T-cell (primary cell): ENCODE results near the gene NCKAP5L. TPM values are rescaled to one million over a fixed set of nuclear protein-coding genes. Genes with fewer than 3 reads are reported as not detected.

Source experiments
- ATAC-seq, 4 experiments: fragments of 200-7000 bp in 3 of 4; fragments of 150-1000 bp in 1 of 4; cut with Tn5 transposase; replicated peaks in 1 of 4; 1 replicate in 3 of 4; 2 replicates in 1 of 4; pipeline ENCODE4 v1.10.0; 2021; ENCODE audit warnings: moderate library complexity in 3 of 4, mild to moderate bottlenecking in 2 of 4, moderate number of reproducible peaks in 1 of 4
- CTCF ChIA-PET, 2 donors: fragments of 300-600 bp; sonication (Branson Sonifier 250); formaldehyde crosslinking; loops; one replicate each; lab custom pipeline; 2022; ENCODE audit warnings: antibody characterized with exemption in 2 of 2; lab: Charles Lee
- POLR2A ChIA-PET, 2 donors: fragments of 300-600 bp; sonication (Branson Sonifier 250); formaldehyde crosslinking; loops; one replicate each; lab custom pipeline; 2022; ENCODE audit warnings: antibody characterized with exemption in 2 of 2; lab: Charles Lee
- DNase-seq, 35 experiments: peaks; one replicate each; pipeline versions ENCODE4 v3.0.0 to v3.0.0-alpha.2; 2013 to 2023
- H3K27ac ChIP-seq: one replicate; pipeline ENCODE4 v1.5.1; 2013; ENCODE audit warnings: low read length
- H3K27me3 ChIP-seq, 2 experiments: replicated peaks in 1 of 2; 1 replicate in 1 of 2; 2 replicates in 1 of 2; pipeline versions ENCODE4 v1.6.1 to v1.7.0; 2013; ENCODE audit warnings: low read length in 1 of 2, mixed read lengths in 1 of 2; ENCODE audit not compliant: control insufficient read depth in 2 of 2, insufficient read depth in 2 of 2; ENCODE audit errors: extremely low read depth in 1 of 2
- H3K36me3 ChIP-seq, 2 donors: 1 replicate in 1 of 2; 2 replicates in 1 of 2; pipeline versions ENCODE4 v1.6.1 to v1.7.0; 2013; ENCODE audit warnings: low read length in 1 of 2; ENCODE audit not compliant: control insufficient read depth in 2 of 2, insufficient read depth in 1 of 2; ENCODE audit errors: extremely low read depth in 1 of 2
- H3K4me1 ChIP-seq, 2 experiments: 1 replicate in 1 of 2; 2 replicates in 1 of 2; pipeline versions ENCODE4 v1.6.1 to v1.7.0; 2013; ENCODE audit warnings: low read length in 2 of 2, mixed read lengths in 1 of 2; ENCODE audit not compliant: insufficient read depth in 2 of 2, control insufficient read depth in 1 of 2; ENCODE audit errors: extremely low read depth in 1 of 2
- H3K4me3 ChIP-seq, 2 donors: 1 replicate in 1 of 2; 2 replicates in 1 of 2; pipeline versions ENCODE4 v1.5.1 to v1.7.0; 2013; ENCODE audit warnings: mild to moderate bottlenecking in 2 of 2, low read length in 1 of 2, moderate library complexity in 1 of 2; ENCODE audit not compliant: control insufficient read depth in 1 of 2; ENCODE audit errors: extremely low read depth in 1 of 2
- H3K9me3 ChIP-seq: 2 replicates; pipeline ENCODE4 v1.7.0; 2013
- H3K27ac Mint-ChIP-seq, 2 donors: one replicate each; pipeline ENCODE4 v1.8.0; 2020 to 2021; ENCODE audit warnings: mild to moderate bottlenecking in 2 of 2, mixed read lengths in 2 of 2
- H3K27me3 Mint-ChIP-seq, 2 donors: one replicate each; pipeline ENCODE4 v1.8.0; 2021 to 2022; ENCODE audit warnings: mixed read lengths in 2 of 2
- H3K36me3 Mint-ChIP-seq: one replicate; pipeline ENCODE4 v1.8.0; 2021; ENCODE audit warnings: mixed read lengths
- H3K4me1 Mint-ChIP-seq, 3 donors: one replicate each; pipeline ENCODE4 v1.8.0; 2020 to 2022; ENCODE audit warnings: mixed read lengths in 3 of 3, mild to moderate bottlenecking in 1 of 3
- H3K4me3 Mint-ChIP-seq, 3 donors: one replicate each; pipeline ENCODE4 v1.8.0; 2020 to 2022; ENCODE audit warnings: mild to moderate bottlenecking in 3 of 3, mixed read lengths in 3 of 3, moderate library complexity in 3 of 3
- H3K9me3 Mint-ChIP-seq, 3 donors: one replicate each; pipeline ENCODE4 v1.8.0; 2020 to 2022; ENCODE audit warnings: mixed read lengths in 3 of 3
- WGBS: methylation state at CpG from one replicate; pipeline ENCODE4 v1.1.5; 2013; ENCODE audit warnings: missing lambda C conversion rate; ENCODE audit not compliant: insufficient coverage; 5-methylcytosine and 5-hydroxymethylcytosine counted together
- total RNA-seq, 35 experiments: library from RNA in 6 of 35; stranded (reverse) in 6 of 35; fragments of 120-200 nt in 1 of 35; gene quantifications; one replicate each; pipeline versions ENCODE4 v1.2.1 to v1.2.4 and lab custom pipeline; 2013 to 2026

Gene NCKAP5L
- total RNA-seq, 5 donors from 2014 or later (not counting 1 experiment from before 2014, with no cell fraction given): 11.1 to 12.9 (median 12.6) TPM

DNA sequence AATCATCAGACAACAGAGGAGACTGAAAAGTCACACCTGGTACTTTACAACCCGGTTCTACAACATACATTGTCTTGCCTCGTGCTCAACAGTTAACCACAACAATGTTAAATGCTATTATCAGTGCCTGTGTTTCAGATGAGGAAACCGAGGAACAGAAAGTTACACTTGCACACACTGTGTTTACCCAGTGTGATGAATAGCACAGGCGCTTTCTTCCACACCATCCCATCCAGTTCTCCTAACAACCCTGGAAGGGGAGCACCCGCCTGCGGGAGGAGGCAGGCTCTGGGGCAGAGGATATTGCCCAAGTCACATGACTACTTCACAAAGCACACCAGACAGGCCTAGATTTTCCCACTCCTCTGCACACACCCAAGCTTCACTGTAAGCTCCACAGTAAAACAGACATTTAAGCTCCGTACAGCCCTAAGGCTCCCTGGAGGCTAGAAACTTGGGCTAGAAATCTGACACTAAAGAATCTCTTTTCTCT lies 21.8 kb downstream of the NCKAP5L start:
- ChIA-PET CTCF (no interaction called here), POLR2A (no interaction called here)
- no peak overlapping the region for H3K27ac ChIP-seq
- H3K27me3 Mint-ChIP-seq: no peaks in the 10 kb centered on the region
- H3K27ac Mint-ChIP-seq: no peak overlapping the region
- H3K4me1 Mint-ChIP-seq: no peaks in the 10 kb centered on the region
- 88% methylated on average over 3 of the region's 7 CpGs for WGBS
- H3K4me3 Mint-ChIP-seq: no peak overlapping the region
- ATAC-seq: no peak
- no peak overlapping the region for H3K4me3 ChIP-seq
- peaks cover 17% of the 10 kb centered on the region for H3K36me3 Mint-ChIP-seq
- peaks cover 19 to 28% of the 10 kb centered on the region in 2 donors for H3K36me3 ChIP-seq
- no peaks in the 10 kb centered on the region for H3K4me1 ChIP-seq
- no peaks in the 10 kb centered on the region for H3K9me3 ChIP-seq
- no peak for DNase-seq
- no peaks in the 10 kb centered on the region for H3K27me3 ChIP-seq
- no peaks in the 10 kb centered on the region for H3K9me3 Mint-ChIP-seq

GRCh38 chr12:49805409-49805808 lies 22.8 kb downstream of the NCKAP5L start:
- no peak for ATAC-seq
- Mint-ChIP-seq H3K4me3 (no peak overlapping the region), H3K4me1 (no peaks in the 10 kb centered on the region), H3K36me3 (peaks cover 19% of the 10 kb centered on the region), H3K9me3 (no peaks in the 10 kb centered on the region), H3K27me3 (no peaks in the 10 kb centered on the region), H3K27ac (no peak overlapping the region)
- no peaks in the 10 kb centered on the region for H3K9me3 ChIP-seq
- peaks cover 24 to 34% of the 10 kb centered on the region in 2 donors for H3K36me3 ChIP-seq
- DNase-seq: no peak
- ChIA-PET POLR2A (no interaction called here), CTCF (no interaction called here)
- no peak overlapping the region for H3K4me3 ChIP-seq
- 89% methylated on average over 3 of the region's 5 CpGs for WGBS
- no peak overlapping the region for H3K27ac ChIP-seq
- no peaks in the 10 kb centered on the region for H3K27me3 ChIP-seq
- no peaks in the 10 kb centered on the region for H3K4me1 ChIP-seq

- Mint-ChIP-seq H3K4me3 (no peak overlapping the region), H3K9me3 (no peaks in the 10 kb centered on the region), H3K36me3 (peaks cover 24% of the 10 kb centered on the region), H3K4me1 (no peaks in the 10 kb centered on the region), H3K27ac (no peak overlapping the region), H3K27me3 (no peaks in the 10 kb centered on the region)
- DNase-seq (no peak), ATAC-seq (no peak)
- Histone ChIP-seq H3K27ac (no peak overlapping the region), H3K4me3 (no peak overlapping the region), H3K36me3 (peaks cover 24 to 38% of the 10 kb centered on the region in 2 donors), H3K9me3 (no peaks in the 10 kb centered on the region), H3K4me1 (no peaks in the 10 kb centered on the region), H3K27me3 (no peaks in the 10 kb centered on the region)
- POLR2A ChIA-PET: no interaction called here
- 91% methylated on average over 10 of the region's 10 CpGs for WGBS
- CTCF ChIA-PET: interaction anchor here in 1 of 2 donors (1.0 kb wide), 1 partner anchor 63 kb away, joined by 3 read pairs; the partner anchor contains the start of gene TMBIM6
Measured at GRCh38 chr12:49804821-49805220, 23.4 kb downstream of the NCKAP5L start.

DNA sequence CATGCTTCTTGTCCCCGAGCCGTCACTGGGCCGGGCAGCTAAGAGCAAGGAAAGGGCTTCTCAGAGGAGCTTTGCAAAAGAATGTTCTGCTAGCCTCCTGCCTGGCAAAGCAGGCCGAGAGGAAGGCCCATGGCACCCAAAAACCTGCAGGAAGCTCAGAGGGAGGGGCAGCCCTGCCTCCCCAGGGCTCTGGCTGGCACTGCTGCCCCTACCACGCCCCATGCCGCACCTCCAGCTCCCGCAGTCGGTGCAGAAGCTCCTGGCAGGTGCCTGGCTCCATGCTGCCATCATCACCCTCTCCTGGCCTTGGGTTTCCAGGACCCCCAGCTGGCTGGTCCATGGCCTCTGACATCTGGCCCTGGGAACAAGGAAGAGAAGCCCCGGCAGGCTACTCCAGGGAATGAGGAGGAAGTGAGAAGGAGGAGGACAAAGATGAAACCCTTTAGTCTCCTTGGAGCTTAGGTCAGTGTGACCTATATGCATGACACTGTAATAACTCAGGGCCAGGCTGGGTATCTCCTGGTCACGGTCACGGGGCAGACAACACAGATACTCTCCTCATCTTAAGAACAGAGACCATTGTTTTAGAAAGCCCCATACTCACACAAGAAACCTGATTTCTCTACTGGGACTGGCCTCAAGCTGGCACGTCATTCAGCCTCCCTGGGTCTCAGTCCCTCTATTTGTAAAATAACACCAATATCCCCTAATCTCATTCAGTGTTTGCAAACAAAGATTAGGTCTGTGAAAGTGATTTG lies 24.3 kb downstream of the NCKAP5L start:
- no peak overlapping the region for H3K4me3 Mint-ChIP-seq
- WGBS: 94% methylated on average over 11 of the region's 12 CpGs
- POLR2A ChIA-PET: no interaction called here

GRCh38 chr12:49801141-49802063 lies 26.8 kb downstream of the NCKAP5L start:
- peaks cover 36 to 42% of the 10 kb centered on the region in 2 donors for H3K36me3 ChIP-seq
- no peaks in the 10 kb centered on the region for H3K4me1 ChIP-seq
- Mint-ChIP-seq H3K27me3 (no peaks in the 10 kb centered on the region), H3K4me3 (no peak overlapping the region), H3K36me3 (peaks cover 34% of the 10 kb centered on the region), H3K4me1 (no peaks in the 10 kb centered on the region), H3K27ac (no peak overlapping the region), H3K9me3 (no peaks in the 10 kb centered on the region)
- DNase-seq: no peak
- POLR2A ChIA-PET: no interaction called here
- no peak overlapping the region for H3K27ac ChIP-seq
- WGBS: 91% methylated on average over 10 of the region's 17 CpGs
- CTCF ChIA-PET: interaction anchor here (0.6 to 1.1 kb wide), 2 partner anchors 245 to 1061 kb away, joined by 3 to 4 read pairs; no protein-coding TSS in a partner anchor
- no peak for ATAC-seq
- no peak overlapping the region for H3K4me3 ChIP-seq
- no peaks in the 10 kb centered on the region for H3K27me3 ChIP-seq
- H3K9me3 ChIP-seq: no peaks in the 10 kb centered on the region

More for the DNA sequence above, 24.3 kb downstream of the NCKAP5L start:
- H3K4me1 Mint-ChIP-seq: no peaks in the 10 kb centered on the region
- H3K4me3 ChIP-seq: no peak overlapping the region
- peaks cover 24 to 38% of the 10 kb centered on the region in 2 donors for H3K36me3 ChIP-seq
- no peaks in the 10 kb centered on the region for H3K4me1 ChIP-seq
- H3K36me3 Mint-ChIP-seq: peaks cover 30% of the 10 kb centered on the region
- H3K27ac Mint-ChIP-seq: no peak overlapping the region
- ATAC-seq: no peak
- no peak for DNase-seq
- H3K9me3 Mint-ChIP-seq: no peaks in the 10 kb centered on the region
- no peaks in the 10 kb centered on the region for H3K9me3 ChIP-seq
- no peaks in the 10 kb centered on the region for H3K27me3 ChIP-seq
- no peak overlapping the region for H3K27ac ChIP-seq
- CTCF ChIA-PET: interaction anchor here in 1 of 2 donors (1.0 kb wide), 1 partner anchor 62 kb away, joined by 3 read pairs; the partner anchor contains the start of gene TMBIM6
- no peaks in the 10 kb centered on the region for H3K27me3 Mint-ChIP-seq
